HL-60 (cell line): ENCODE results near the gene L3MBTL2.
A peak's percentile ranks its signal among the peaks of the same experiment; 100 is the strongest.

Source experiments
- DNase-seq, 2 experiments: peaks; one replicate each; pipeline ENCODE4 v3.0.0-alpha.2; 2010 to 2020; ENCODE audit warnings: low read depth in 1 of 2, low spot score in 1 of 2
- H3K27ac ChIP-seq: fragments of 250-450 bp; sonication (Bioruptor Pico); replicated peaks from 2 replicates; pipeline ENCODE4 v1.5.1; 2020; ENCODE audit warnings: mild to moderate bottlenecking, moderate library complexity
- H3K27me3 ChIP-seq: fragments of 250-450 bp; sonication (Bioruptor Pico); 2 replicates; pipeline ENCODE4 v1.5.1; 2021; ENCODE audit warnings: mild to moderate bottlenecking, moderate library complexity; ENCODE audit not compliant: insufficient read depth, poor library complexity, severe bottlenecking
- H3K4me3 ChIP-seq: replicated peaks from 2 replicates; pipeline ENCODE4 v1.5.1; 2011; ENCODE audit warnings: mild to moderate bottlenecking, control low read depth, low read length; ENCODE audit not compliant: insufficient read depth
- GABPA ChIP-seq: IDR thresholded peaks from 2 replicates; pipeline ENCODE4 v1.6.1; 2012; ENCODE audit warnings: low read depth
- POLR2AphosphoS5 ChIP-seq: IDR thresholded peaks from 2 replicates; pipeline ENCODE4 v1.6.1; 2012; ENCODE audit warnings: low read depth
- SPI1 ChIP-seq: IDR thresholded peaks from 2 replicates; pipeline ENCODE4 v1.6.1; 2012; ENCODE audit warnings: low read depth, mild to moderate bottlenecking, borderline replicate concordance
- TF ChIP-seq, protein P1 (sequence below): IDR thresholded peaks from 2 replicates; pipeline ENCODE4 v1.6.1; 2012; ENCODE audit warnings: low read depth; ENCODE audit not compliant: insufficient replicate concordance
- TF ChIP-seq, protein P2 (sequence below): IDR thresholded peaks from one replicate; pipeline ENCODE4 v1.5.1; 2011; ENCODE audit warnings: low read length, control low read depth, inconsistent platforms; ENCODE audit not compliant: insufficient read depth

L3MBTL2 gene

DNA sequence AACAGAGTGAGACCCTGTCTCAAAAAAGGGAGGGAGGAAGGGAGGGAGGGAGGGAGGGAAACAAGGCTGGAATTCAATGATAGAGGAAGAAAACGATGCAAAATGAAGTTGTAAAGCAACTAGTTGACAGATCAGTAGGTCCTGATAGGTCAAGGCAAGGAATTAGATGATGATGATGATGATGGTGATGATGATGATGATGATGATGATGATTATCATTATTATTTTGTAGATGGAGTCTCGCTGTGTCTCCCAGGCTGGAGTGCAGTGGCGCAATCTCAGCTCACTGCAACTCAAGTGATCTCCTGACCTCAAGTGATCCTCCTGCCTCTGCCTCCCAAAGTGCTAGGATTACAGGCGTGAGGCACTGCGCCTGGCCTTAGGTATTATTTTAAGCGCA lies 11.3 kb upstream of the L3MBTL2 start:
- H3K4me3 ChIP-seq: no peak overlapping the region
- DNase-seq: no peak
- peaks cover 2% of the 10 kb centered on the region for H3K27me3 ChIP-seq
- no peak for TF ChIP-seq POLR2AphosphoS5
- TF ChIP-seq, protein P1, sequence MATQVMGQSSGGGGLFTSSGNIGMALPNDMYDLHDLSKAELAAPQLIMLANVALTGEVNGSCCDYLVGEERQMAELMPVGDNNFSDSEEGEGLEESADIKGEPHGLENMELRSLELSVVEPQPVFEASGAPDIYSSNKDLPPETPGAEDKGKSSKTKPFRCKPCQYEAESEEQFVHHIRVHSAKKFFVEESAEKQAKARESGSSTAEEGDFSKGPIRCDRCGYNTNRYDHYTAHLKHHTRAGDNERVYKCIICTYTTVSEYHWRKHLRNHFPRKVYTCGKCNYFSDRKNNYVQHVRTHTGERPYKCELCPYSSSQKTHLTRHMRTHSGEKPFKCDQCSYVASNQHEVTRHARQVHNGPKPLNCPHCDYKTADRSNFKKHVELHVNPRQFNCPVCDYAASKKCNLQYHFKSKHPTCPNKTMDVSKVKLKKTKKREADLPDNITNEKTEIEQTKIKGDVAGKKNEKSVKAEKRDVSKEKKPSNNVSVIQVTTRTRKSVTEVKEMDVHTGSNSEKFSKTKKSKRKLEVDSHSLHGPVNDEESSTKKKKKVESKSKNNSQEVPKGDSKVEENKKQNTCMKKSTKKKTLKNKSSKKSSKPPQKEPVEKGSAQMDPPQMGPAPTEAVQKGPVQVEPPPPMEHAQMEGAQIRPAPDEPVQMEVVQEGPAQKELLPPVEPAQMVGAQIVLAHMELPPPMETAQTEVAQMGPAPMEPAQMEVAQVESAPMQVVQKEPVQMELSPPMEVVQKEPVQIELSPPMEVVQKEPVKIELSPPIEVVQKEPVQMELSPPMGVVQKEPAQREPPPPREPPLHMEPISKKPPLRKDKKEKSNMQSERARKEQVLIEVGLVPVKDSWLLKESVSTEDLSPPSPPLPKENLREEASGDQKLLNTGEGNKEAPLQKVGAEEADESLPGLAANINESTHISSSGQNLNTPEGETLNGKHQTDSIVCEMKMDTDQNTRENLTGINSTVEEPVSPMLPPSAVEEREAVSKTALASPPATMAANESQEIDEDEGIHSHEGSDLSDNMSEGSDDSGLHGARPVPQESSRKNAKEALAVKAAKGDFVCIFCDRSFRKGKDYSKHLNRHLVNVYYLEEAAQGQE: no peak
- TF ChIP-seq GABPA: no peak
- no peak for TF ChIP-seq SPI1
- TF ChIP-seq, protein P2, sequence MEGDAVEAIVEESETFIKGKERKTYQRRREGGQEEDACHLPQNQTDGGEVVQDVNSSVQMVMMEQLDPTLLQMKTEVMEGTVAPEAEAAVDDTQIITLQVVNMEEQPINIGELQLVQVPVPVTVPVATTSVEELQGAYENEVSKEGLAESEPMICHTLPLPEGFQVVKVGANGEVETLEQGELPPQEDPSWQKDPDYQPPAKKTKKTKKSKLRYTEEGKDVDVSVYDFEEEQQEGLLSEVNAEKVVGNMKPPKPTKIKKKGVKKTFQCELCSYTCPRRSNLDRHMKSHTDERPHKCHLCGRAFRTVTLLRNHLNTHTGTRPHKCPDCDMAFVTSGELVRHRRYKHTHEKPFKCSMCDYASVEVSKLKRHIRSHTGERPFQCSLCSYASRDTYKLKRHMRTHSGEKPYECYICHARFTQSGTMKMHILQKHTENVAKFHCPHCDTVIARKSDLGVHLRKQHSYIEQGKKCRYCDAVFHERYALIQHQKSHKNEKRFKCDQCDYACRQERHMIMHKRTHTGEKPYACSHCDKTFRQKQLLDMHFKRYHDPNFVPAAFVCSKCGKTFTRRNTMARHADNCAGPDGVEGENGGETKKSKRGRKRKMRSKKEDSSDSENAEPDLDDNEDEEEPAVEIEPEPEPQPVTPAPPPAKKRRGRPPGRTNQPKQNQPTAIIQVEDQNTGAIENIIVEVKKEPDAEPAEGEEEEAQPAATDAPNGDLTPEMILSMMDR: no peak
- no peak overlapping the region for H3K27ac ChIP-seq

DNA sequence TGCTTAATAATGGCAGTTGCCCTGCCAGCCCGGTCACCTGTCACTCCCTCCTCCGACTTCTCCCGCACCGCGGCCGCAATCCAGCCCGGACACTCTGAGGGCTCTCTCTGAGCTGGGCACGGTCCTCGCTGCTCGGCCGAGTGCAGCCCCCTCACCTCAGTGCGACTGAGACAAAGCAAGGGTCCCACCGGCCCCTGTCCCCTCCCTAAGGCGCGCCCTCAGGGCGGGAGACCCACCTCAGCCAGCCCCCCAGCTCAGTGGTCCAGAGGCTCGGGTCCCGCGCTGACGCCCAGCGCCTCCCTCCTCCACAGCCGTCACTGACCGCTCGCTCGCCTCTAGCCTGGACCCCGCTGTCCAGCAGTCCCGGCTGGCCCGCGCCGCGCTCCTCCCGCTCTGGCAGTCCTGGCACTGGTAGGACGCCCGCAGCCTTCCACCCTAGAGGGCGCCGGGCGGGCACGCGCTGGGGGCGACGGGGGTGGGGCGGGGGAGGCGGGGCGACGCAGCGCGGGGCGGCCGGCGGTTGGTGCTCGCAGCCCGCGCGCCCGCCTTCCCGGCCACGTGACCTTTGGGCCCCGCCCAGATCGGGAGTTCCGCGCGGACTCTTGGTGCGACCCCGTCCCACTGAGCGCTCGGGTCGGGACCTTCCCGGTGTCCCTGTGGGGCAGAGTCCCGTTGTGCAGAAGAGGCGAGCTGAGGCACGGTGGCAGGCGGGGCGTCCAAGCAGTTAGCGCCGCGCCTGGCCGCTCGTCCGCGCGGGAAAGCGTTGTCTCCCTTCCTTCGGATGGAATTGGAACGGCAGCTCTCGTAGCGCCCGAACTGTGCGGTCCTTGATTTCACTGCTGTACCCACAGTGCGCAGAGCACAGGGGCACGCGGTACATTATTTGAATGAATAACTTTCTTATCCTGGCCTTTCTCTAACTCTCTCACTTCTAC lies 7.8 kb upstream of the L3MBTL2 start:
- H3K27ac ChIP-seq: no peak overlapping the region
- H3K27me3 ChIP-seq: peaks cover 2% of the 10 kb centered on the region
- TF ChIP-seq, protein P1: peak; percentile 31
- TF ChIP-seq, protein P2: no peak
- peak overlapping the region; percentile 93 for H3K4me3 ChIP-seq
- peak; percentile 68 to 74 for DNase-seq

DNA sequence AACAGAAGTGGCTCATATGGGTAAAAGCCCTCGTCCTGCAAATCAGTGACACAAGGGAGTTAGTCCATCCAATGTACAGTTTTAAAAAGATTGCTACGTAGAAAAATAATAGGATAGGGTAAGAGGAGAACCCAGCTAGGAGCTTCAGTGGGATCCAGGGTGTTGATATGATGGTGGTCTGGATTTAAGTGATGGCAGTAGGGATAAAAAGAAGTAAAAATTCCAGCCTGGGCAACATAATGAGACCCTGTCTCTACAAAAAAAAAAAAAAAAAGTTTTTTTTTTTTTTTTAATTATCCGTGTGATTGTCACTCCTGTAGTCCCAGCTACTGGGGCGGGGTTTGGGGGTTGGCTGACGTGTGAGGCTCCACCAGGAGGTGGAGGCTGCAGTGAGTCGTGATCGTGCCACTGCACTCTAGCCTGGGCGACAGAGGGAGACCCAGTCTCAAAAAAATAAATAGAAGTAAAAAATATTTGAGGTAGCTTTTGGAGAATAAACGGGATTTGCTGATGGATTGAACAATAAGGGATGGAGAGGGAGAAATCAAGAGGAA lies 7.0 kb upstream of the L3MBTL2 start:
- H3K27me3 ChIP-seq: peaks cover 2% of the 10 kb centered on the region
- peak overlapping the region; percentile 93 for H3K4me3 ChIP-seq
- peak; percentile 8 to 35 for DNase-seq
- TF ChIP-seq, protein P2: no peak
- TF ChIP-seq, protein P1: no peak
- no peak for TF ChIP-seq POLR2AphosphoS5
- TF ChIP-seq GABPA: no peak
- TF ChIP-seq SPI1: no peak
- no peak overlapping the region for H3K27ac ChIP-seq
